HepG2 (cell line): ENCODE data around the gene CENPB. TPM values are rescaled to one million over a fixed set of nuclear protein-coding genes. Genes with fewer than 3 reads are reported as not detected.

Experiments used
- RXRA ChIP-seq: sonication (generic); formaldehyde crosslinking; IDR thresholded peaks from 2 replicates; pipeline ENCODE4 v1.5.1; 2020; ENCODE audit warnings: missing genetic modification reagents
- TCF7 ChIP-seq: sonication (generic); IDR thresholded peaks from 2 replicates; pipeline ENCODE4 v1.6.1; 2016; ENCODE audit warnings: antibody characterized with exemption, low read depth
- ZFP36L1 ChIP-seq: sonication (generic); formaldehyde crosslinking; IDR thresholded peaks from 2 replicates; pipeline ENCODE4 v1.8.0; 2022; ENCODE audit warnings: mild to moderate bottlenecking, missing genetic modification reagents, moderate library complexity
- ZNF720 ChIP-seq: sonication (generic); formaldehyde crosslinking; IDR thresholded peaks from 2 replicates; pipeline ENCODE4 v1.4.0; 2020; ENCODE audit warnings: missing genetic modification reagents
- ZNF781 ChIP-seq: sonication (generic); formaldehyde crosslinking; IDR thresholded peaks from 2 replicates; pipeline ENCODE4 v1.5.1; 2020; ENCODE audit warnings: borderline replicate concordance, mild to moderate bottlenecking, missing genetic modification reagents; ENCODE audit errors: not compliant biosample characterization
- ZSCAN30 ChIP-seq: sonication (generic); formaldehyde crosslinking; IDR thresholded peaks from 2 replicates; pipeline ENCODE4 v1.5.0; 2020; ENCODE audit warnings: mild to moderate bottlenecking, missing genetic modification reagents
- polyA plus RNA-seq, 8 experiments: library from polyadenylated mRNA; depleted of rRNA in 3 of 8; stranded (reverse) in 7 of 8; unstranded in 1 of 8; fragments of >200 nt; fragmentation: Illumina TruSeq in 4 of 8; extraction: Trizol in 4 of 8; gene quantifications; 2 replicates each; pipeline versions ENCODE4 v1.2.1 to v1.2.3, GENCODE V29; 2011 to 2016; ENCODE audit warnings: low read depth in 4 of 8, missing spikeins in 1 of 8, mixed read lengths in 1 of 8; ENCODE audit not compliant: insufficient read depth in 1 of 8
- total RNA-seq, 5 experiments: library from RNA; depleted of rRNA; stranded (reverse); fragments of >200 nt; fragmentation: Illumina TruSeq; extraction: Trizol; gene quantifications; 2 replicates each; pipeline ENCODE4 v1.2.3, GENCODE V29; 2016; ENCODE audit warnings: low read depth in 1 of 5
- TF ChIP-seq, protein P1 (sequence below), 2 experiments: sonication (generic) in 1 of 2; formaldehyde crosslinking in 1 of 2; IDR thresholded peaks; 2 replicates each; pipeline versions ENCODE4 v1.6.1 to v1.9.0; 2014 to 2022; ENCODE audit warnings: antibody characterized with exemption in 1 of 2, borderline replicate concordance in 1 of 2, inconsistent platforms in 1 of 2, low read depth in 1 of 2, missing genetic modification reagents in 1 of 2
- TF ChIP-seq, protein P2 (sequence below): sonication (generic); formaldehyde crosslinking; IDR thresholded peaks from 2 replicates; pipeline ENCODE4 v1.5.0; 2020; ENCODE audit warnings: mild to moderate bottlenecking, missing genetic modification reagents
- TF ChIP-seq, protein P3 (sequence below): sonication (generic); formaldehyde crosslinking; IDR thresholded peaks from 2 replicates; pipeline ENCODE4 v1.9.0; 2021; ENCODE audit warnings: missing genetic modification reagents, borderline replicate concordance
- TF ChIP-seq, protein P4 (sequence below): sonication (generic); formaldehyde crosslinking; IDR thresholded peaks from 2 replicates; pipeline ENCODE4 v1.4.0; 2020; ENCODE audit warnings: mild to moderate bottlenecking, missing genetic modification reagents
- TF ChIP-seq, protein P5 (sequence below): sonication (generic); formaldehyde crosslinking; IDR thresholded peaks from 2 replicates; pipeline ENCODE4 v1.9.0; 2021; ENCODE audit warnings: missing genetic modification reagents, borderline replicate concordance

The CENPB gene
- total and polyA plus RNA-seq, 2 of the 13 experiments (the other 11 are each of a cell fraction or from before 2014, with no cell fraction given) = 10.4 to 54.5 TPM

DNA sequence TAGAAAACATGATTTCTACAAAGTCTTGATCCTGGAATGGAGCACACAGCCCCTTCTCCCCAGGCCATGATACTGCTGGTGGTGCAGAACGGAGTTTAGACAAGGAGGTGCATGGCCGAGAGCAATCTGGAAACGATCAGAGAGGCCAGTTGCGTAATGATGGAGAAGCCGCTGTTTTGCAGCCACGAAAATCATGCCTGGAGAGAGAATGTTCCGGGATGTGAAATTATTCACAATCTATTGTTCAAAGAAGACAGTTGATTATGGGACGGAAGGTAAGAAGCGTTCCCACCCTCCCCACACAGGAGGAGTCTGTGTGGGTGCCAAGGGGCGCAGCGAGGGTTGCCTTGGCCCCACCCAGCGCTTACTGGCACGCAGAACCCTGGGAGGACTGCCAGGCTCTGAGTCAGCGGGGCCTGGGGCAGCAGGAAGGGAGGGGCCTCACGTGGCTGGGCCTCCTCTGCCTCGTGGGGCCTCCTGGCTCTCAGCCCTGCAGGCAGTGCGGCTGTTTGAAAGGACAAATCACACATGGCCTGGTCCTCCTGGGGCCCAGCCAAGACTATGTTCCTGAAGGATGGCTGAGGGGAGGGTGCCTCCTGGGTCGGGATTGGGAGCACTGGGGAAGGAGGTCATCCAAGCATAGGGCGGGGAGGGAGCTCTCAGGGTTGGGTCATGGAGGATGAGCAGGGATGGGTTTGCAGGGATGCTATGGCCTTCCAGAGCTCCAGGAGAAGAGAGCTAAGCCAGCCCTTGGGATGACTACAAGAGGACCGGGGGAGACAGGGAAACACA is 25.1 kb upstream of the CENPB start (continued):
- TF ChIP-seq, protein P1, sequence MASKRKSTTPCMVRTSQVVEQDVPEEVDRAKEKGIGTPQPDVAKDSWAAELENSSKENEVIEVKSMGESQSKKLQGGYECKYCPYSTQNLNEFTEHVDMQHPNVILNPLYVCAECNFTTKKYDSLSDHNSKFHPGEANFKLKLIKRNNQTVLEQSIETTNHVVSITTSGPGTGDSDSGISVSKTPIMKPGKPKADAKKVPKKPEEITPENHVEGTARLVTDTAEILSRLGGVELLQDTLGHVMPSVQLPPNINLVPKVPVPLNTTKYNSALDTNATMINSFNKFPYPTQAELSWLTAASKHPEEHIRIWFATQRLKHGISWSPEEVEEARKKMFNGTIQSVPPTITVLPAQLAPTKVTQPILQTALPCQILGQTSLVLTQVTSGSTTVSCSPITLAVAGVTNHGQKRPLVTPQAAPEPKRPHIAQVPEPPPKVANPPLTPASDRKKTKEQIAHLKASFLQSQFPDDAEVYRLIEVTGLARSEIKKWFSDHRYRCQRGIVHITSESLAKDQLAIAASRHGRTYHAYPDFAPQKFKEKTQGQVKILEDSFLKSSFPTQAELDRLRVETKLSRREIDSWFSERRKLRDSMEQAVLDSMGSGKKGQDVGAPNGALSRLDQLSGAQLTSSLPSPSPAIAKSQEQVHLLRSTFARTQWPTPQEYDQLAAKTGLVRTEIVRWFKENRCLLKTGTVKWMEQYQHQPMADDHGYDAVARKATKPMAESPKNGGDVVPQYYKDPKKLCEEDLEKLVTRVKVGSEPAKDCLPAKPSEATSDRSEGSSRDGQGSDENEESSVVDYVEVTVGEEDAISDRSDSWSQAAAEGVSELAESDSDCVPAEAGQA (IDR thresholded peaks at IDR 0.05; ENCODE audit: low read depth) = peak; percentile 77; the same call in 1 of the 2 replicates
- TF ChIP-seq, protein P1 (CRISPR knock-in tag; IDR thresholded peaks at IDR 0.05; ENCODE audit: borderline replicate concordance) = peak; percentile 83
- peak; percentile 99 for TF ChIP-seq ZFP36L1 (CRISPR knock-in tag)
- no peak for TF ChIP-seq ZSCAN30
- TF ChIP-seq, protein P2, sequence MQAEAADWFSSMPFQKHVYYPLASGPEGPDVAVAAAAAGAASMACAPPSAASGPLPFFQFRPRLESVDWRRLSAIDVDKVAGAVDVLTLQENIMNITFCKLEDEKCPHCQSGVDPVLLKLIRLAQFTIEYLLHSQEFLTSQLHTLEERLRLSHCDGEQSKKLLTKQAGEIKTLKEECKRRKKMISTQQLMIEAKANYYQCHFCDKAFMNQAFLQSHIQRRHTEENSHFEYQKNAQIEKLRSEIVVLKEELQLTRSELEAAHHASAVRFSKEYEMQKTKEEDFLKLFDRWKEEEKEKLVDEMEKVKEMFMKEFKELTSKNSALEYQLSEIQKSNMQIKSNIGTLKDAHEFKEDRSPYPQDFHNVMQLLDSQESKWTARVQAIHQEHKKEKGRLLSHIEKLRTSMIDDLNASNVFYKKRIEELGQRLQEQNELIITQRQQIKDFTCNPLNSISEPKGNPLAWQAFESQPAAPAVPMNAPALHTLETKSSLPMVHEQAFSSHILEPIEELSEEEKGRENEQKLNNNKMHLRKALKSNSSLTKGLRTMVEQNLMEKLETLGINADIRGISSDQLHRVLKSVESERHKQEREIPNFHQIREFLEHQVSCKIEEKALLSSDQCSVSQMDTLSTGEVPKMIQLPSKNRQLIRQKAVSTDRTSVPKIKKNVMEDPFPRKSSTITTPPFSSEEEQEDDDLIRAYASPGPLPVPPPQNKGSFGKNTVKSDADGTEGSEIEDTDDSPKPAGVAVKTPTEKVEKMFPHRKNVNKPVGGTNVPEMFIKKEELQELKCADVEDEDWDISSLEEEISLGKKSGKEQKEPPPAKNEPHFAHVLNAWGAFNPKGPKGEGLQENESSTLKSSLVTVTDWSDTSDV (CRISPR knock-in tag) = peak; percentile 83
- TF ChIP-seq, protein P3, sequence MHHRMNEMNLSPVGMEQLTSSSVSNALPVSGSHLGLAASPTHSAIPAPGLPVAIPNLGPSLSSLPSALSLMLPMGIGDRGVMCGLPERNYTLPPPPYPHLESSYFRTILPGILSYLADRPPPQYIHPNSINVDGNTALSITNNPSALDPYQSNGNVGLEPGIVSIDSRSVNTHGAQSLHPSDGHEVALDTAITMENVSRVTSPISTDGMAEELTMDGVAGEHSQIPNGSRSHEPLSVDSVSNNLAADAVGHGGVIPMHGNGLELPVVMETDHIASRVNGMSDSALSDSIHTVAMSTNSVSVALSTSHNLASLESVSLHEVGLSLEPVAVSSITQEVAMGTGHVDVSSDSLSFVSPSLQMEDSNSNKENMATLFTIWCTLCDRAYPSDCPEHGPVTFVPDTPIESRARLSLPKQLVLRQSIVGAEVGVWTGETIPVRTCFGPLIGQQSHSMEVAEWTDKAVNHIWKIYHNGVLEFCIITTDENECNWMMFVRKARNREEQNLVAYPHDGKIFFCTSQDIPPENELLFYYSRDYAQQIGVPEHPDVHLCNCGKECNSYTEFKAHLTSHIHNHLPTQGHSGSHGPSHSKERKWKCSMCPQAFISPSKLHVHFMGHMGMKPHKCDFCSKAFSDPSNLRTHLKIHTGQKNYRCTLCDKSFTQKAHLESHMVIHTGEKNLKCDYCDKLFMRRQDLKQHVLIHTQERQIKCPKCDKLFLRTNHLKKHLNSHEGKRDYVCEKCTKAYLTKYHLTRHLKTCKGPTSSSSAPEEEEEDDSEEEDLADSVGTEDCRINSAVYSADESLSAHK (CRISPR knock-in tag) = no peak
- TF ChIP-seq RXRA (CRISPR knock-in tag) = peak; percentile 94
- peak; percentile 98 for TF ChIP-seq ZNF781 (CRISPR knock-in tag)
- TF ChIP-seq, protein P4, sequence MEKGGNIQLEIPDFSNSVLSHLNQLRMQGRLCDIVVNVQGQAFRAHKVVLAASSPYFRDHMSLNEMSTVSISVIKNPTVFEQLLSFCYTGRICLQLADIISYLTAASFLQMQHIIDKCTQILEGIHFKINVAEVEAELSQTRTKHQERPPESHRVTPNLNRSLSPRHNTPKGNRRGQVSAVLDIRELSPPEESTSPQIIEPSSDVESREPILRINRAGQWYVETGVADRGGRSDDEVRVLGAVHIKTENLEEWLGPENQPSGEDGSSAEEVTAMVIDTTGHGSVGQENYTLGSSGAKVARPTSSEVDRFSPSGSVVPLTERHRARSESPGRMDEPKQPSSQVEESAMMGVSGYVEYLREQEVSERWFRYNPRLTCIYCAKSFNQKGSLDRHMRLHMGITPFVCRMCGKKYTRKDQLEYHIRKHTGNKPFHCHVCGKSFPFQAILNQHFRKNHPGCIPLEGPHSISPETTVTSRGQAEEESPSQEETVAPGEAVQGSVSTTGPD = no peak
- 0 out of 2 replicates have a peak, but pooled peaks have one; percentile 23 for TF ChIP-seq TCF7
- TF ChIP-seq, protein P5, sequence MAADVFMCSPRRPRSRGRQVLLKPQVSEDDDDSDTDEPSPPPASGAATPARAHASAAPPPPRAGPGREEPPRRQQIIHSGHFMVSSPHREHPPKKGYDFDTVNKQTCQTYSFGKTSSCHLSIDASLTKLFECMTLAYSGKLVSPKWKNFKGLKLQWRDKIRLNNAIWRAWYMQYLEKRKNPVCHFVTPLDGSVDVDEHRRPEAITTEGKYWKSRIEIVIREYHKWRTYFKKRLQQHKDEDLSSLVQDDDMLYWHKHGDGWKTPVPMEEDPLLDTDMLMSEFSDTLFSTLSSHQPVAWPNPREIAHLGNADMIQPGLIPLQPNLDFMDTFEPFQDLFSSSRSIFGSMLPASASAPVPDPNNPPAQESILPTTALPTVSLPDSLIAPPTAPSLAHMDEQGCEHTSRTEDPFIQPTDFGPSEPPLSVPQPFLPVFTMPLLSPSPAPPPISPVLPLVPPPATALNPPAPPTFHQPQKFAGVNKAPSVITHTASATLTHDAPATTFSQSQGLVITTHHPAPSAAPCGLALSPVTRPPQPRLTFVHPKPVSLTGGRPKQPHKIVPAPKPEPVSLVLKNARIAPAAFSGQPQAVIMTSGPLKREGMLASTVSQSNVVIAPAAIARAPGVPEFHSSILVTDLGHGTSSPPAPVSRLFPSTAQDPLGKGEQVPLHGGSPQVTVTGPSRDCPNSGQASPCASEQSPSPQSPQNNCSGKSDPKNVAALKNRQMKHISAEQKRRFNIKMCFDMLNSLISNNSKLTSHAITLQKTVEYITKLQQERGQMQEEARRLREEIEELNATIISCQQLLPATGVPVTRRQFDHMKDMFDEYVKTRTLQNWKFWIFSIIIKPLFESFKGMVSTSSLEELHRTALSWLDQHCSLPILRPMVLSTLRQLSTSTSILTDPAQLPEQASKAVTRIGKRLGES = peak; percentile 78; the same call in 1 of the 2 replicates
- TF ChIP-seq ZNF720 (CRISPR knock-in tag) = no peak
